Fibroblast of mammary gland (primary cell): ENCODE results near the gene SMIM35.
"Not testable (repeated sequence)": the region's sequence is repeated elsewhere in the genome, so short reads cannot be mapped to it uniquely, and the experiment has no call there.

Experiments used
- DNase-seq: peaks from one replicate; pipeline ENCODE4 v3.0.0-alpha.2; 2010; ENCODE audit warnings: low read depth
- H3K4me3 ChIP-seq: 2 replicates; pipeline ENCODE4 v1.5.1; 2011; ENCODE audit warnings: low read depth, mild to moderate bottlenecking, low read length, moderate library complexity; ENCODE audit not compliant: control insufficient read depth
- CTCF ChIP-seq: conservative IDR thresholded peaks from 2 replicates; pipeline ENCODE4 v1.5.1; 2011; ENCODE audit warnings: low read depth, low read length, inconsistent platforms; ENCODE audit not compliant: control insufficient read depth, insufficient read depth

SMIM35 gene

GRCh38 chr11:118009864-118010737 lies 76.7 kb downstream of the SMIM35 start:
- no peak for DNase-seq
- no peak overlapping the region for H3K4me3 ChIP-seq
- no peak for TF ChIP-seq CTCF

- DNase-seq: no peak
- no peak overlapping the region for H3K4me3 ChIP-seq
- TF ChIP-seq CTCF: no peak
These were observed 78.4 kb downstream of the SMIM35 start for GRCh38 chr11:118008271-118008911.

- not testable (repeated sequence) for DNase-seq, H3K4me3 ChIP-seq
These were observed 79.0 kb downstream of the SMIM35 start for GRCh38 chr11:118007563-118008270.

GRCh38 chr11:118007040-118007439 lies 79.7 kb downstream of the SMIM35 start:
- DNase-seq: no peak
- H3K4me3 ChIP-seq: no peak overlapping the region
- TF ChIP-seq CTCF: no peak

- no peak for TF ChIP-seq CTCF
- no peak overlapping the region for H3K4me3 ChIP-seq
- DNase-seq: no peak
These were observed 80.6 kb downstream of the SMIM35 start for GRCh38 chr11:118006153-118006534.

GRCh38 chr11:118005224-118006152 lies 81.3 kb downstream of the SMIM35 start:
- H3K4me3 ChIP-seq: no peak overlapping the region
- TF ChIP-seq CTCF: no peak
- no peak for DNase-seq
